Right lobe of liver (tissue), 6 donors: ENCODE data around the gene ADRA1B. TPM values are rescaled to one million over a fixed set of nuclear protein-coding genes. Genes with fewer than 3 reads are reported as not detected.

Experiments
- ATAC-seq, 4 donors: fragments of 200-7000 bp; cut with Tn5 transposase; one replicate each; pipeline ENCODE4 v1.9.1; 2020; ENCODE audit warnings: mild to moderate bottlenecking in 4 of 4, moderate library complexity in 4 of 4
- DNase-seq, 3 donors: peaks; one replicate each; pipeline ENCODE4 v3.0.0-alpha.2; 2020
- H3K27ac ChIP-seq, 3 donors: fragments of 200-600 bp; one replicate each; pipeline ENCODE4 v1.8.0; 2022
- H3K27me3 ChIP-seq, 2 donors: fragments of 200-600 bp; one replicate each; pipeline ENCODE4 v1.8.0; 2022
- H3K36me3 ChIP-seq, 4 donors: fragments of 200-600 bp; sonication (generic) in 1 of 4; one replicate each; pipeline versions ENCODE4 v1.5.1 to v1.8.0; 2017 to 2022; ENCODE audit warnings: control low read depth in 1 of 4
- H3K4me1 ChIP-seq, 4 donors: fragments of 200-600 bp; sonication (generic) in 1 of 4; one replicate each; pipeline versions ENCODE4 v1.5.1 to v1.8.0; 2017 to 2022; ENCODE audit warnings: control low read depth in 1 of 4
- H3K4me3 ChIP-seq, 3 donors: fragments of 200-600 bp; one replicate each; pipeline ENCODE4 v1.8.0; 2022
- H3K9me3 ChIP-seq, 4 donors: fragments of 200-600 bp; sonication (generic) in 1 of 4; one replicate each; pipeline versions ENCODE4 v1.5.1 to v1.8.0; 2017 to 2022; ENCODE audit warnings: control low read depth in 1 of 4
- POLR2A ChIP-seq: fragments of 450-650 bp; IDR thresholded peaks from one replicate; pipeline ENCODE4 v1.6.1; 2017; ENCODE audit warnings: antibody characterized with exemption, mild to moderate bottlenecking
- WGBS: methylation state at CpG from one replicate; pipeline ENCODE4 v1.1.6; 2018; ENCODE audit warnings: low coverage, low lambda C conversion rate; ENCODE audit not compliant: insufficient coverage; ENCODE audit errors: missing lambda C conversion rate; 5-methylcytosine and 5-hydroxymethylcytosine counted together
- intact Hi-C, 2 donors: fragments of 100-400 bp; cut with DNase I; formaldehyde crosslinking; loops; one replicate each; pipeline versions ENCODE4 v1.11.2 to v1.14.1; 2022
- total RNA-seq, 6 experiments: library from RNA; depleted of rRNA in 2 of 6; stranded (reverse); fragments of >200 nt in 2 of 6; fragmentation: NEBNext Ultra II Directional in 3 of 6; extraction: Animal tissue kit (Norgen Biotek cat#: 25700) in 3 of 6; gene quantifications; one replicate each; pipeline versions ENCODE4 v1.1.0 to v1.2.4, GENCODE V29; 2016 to 2023
- TF ChIP-seq, protein P1 (sequence below), 4 donors: fragments of 200-600 bp in 3 of 4; fragments of 450-650 bp in 1 of 4; IDR thresholded peaks; one replicate each; pipeline versions ENCODE4 v1.5.1 to v1.8.0; 2016 to 2022; ENCODE audit warnings: antibody characterized with exemption in 4 of 4, mild to moderate bottlenecking in 2 of 4
- donor health status: DM: no; HTN: yes; CAD: no.
- donor health status: DM: no; HTN: no; CAD: no.
- donor health status: DM: no; HTN: no; CAD: no.
- donor health status: DM: no; HTN: yes; CAD: no.
- donor health status: DM: no; HTN: yes; CAD: no.

The ADRA1B gene
- total RNA-seq, 6 experiments from 2014 or later, result 7.8 to 17.1 (median 10.2) TPM

DNA sequence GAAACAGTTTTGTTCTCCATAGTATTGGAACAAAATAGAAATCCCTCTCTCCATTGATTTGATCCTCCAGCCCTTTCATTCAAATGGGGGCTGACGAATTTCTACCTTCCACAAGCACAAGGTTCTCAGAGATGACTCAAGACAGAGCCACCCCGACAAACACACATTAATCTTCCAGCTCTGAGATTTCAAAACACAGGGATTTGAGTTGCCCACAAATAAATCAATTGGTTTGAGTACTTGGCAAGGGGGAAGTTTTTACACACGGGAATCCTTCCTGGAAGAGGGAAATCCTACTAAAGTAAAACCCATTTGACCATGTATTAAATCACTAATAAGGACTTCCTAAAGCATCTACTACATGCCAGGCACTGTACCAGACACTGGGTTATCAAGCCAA lies 5.4 kb downstream of the ADRA1B start:
- H3K36me3 ChIP-seq, result no peaks in the 10 kb centered on the region
- WGBS, result 22% methylated on average over 3 of the region's 3 CpGs
- no peak for DNase-seq
- TF ChIP-seq POLR2A, result no peak
- TF ChIP-seq, protein P1, sequence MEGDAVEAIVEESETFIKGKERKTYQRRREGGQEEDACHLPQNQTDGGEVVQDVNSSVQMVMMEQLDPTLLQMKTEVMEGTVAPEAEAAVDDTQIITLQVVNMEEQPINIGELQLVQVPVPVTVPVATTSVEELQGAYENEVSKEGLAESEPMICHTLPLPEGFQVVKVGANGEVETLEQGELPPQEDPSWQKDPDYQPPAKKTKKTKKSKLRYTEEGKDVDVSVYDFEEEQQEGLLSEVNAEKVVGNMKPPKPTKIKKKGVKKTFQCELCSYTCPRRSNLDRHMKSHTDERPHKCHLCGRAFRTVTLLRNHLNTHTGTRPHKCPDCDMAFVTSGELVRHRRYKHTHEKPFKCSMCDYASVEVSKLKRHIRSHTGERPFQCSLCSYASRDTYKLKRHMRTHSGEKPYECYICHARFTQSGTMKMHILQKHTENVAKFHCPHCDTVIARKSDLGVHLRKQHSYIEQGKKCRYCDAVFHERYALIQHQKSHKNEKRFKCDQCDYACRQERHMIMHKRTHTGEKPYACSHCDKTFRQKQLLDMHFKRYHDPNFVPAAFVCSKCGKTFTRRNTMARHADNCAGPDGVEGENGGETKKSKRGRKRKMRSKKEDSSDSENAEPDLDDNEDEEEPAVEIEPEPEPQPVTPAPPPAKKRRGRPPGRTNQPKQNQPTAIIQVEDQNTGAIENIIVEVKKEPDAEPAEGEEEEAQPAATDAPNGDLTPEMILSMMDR (IDR thresholded peaks at IDR 0.05), result no peak
- no peak for ATAC-seq
- peaks cover 0 to 9% (median 0%) of the 10 kb centered on the region in 4 donors for H3K4me1 ChIP-seq
- intact Hi-C loops, result loop anchor here in 1 of 2 donors (10.0 kb wide), 1 partner anchor 407 kb away; no protein-coding TSS in a partner anchor
- H3K27ac ChIP-seq, result no peak overlapping the region
- no peaks in the 10 kb centered on the region for H3K9me3 ChIP-seq
- H3K4me3 ChIP-seq, result no peak overlapping the region
- H3K27me3 ChIP-seq, result no peaks in the 10 kb centered on the region

DNA sequence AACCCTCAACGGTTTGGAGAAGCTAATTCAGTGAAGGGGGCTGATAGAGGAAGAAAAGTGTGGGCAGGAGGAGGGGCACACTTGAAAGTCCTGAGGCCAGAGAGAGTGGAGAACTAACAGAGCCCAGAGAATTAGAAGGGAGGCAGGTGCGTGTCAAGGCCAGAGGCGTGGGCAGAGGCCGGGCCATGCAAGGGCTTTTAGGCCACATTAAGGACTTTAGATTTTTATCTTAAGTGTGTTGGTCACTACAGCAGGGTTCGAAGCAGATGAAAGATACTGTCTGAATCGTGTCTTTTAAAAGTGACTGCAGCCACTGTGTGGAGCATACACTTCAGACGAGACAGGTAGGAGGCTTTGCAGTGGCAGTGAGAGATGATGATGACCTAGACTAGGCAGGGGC lies 6.7 kb downstream of the ADRA1B start:
- 68% methylated on average over 7 of the region's 7 CpGs for WGBS
- Histone ChIP-seq H3K27ac (no peak overlapping the region), H3K36me3 (no peaks in the 10 kb centered on the region), H3K4me1 (peaks cover 0 to 3% (median 0%) of the 10 kb centered on the region in 4 donors), H3K27me3 (no peaks in the 10 kb centered on the region), H3K4me3 (no peak overlapping the region), H3K9me3 (no peaks in the 10 kb centered on the region)
- TF ChIP-seq POLR2A, result no peak
- TF ChIP-seq, protein P1 (IDR thresholded peaks at IDR 0.05), result no peak
- intact Hi-C loops, result loop anchor here in 1 of 2 donors (10.0 kb wide), 1 partner anchor 408 kb away; no protein-coding TSS in a partner anchor
- DNase-seq (no peak), ATAC-seq (peak in 1 of 4 donors; percentile 49)

DNA sequence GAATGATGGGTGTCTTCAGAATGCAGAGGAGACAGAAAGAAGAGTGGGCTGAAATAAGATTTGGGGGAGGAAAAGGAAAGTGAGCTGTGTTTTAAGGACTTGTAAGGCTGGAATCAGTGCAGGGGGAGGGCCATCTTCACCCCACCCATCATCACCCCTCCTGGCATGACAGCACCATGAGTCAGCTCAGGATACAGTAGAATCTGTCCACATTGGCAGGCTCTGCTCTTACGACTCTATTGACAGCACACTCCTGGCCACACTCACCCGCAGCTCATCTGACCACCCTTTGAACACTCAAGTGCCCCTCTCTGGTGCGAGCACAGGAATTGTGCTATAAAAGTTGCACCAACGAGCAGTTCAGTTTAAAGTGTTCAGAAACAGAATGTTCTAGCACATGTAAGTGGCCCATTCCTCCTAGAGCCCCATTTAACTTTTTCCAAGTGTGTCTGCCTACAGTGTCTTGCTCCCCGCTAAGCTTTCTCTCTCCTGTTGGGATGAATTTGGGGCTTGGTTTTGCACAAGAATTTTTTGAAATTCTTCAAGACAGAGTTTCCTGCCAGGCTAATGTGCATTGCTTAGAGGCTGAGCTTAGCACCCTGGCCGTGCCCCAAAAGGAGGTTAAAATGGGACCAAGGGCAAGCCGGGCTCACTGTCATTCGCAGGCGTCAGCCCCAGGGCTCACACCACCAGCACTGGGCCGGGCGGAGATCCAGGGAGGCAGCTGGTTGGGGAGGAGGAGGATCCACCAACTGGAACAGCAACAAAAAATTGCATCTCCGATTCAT lies 12.0 kb downstream of the ADRA1B start:
- H3K4me1 ChIP-seq, result no peaks in the 10 kb centered on the region
- intact Hi-C loops, result loop anchor here in 1 of 2 donors (10.0 kb wide), 1 partner anchor 414 kb away; no protein-coding TSS in a partner anchor
- H3K36me3 ChIP-seq, result no peaks in the 10 kb centered on the region
- no peak overlapping the region for H3K4me3 ChIP-seq
- H3K27ac ChIP-seq, result no peak overlapping the region
- no peaks in the 10 kb centered on the region for H3K9me3 ChIP-seq
- no peaks in the 10 kb centered on the region for H3K27me3 ChIP-seq
- DNase-seq (no peak), ATAC-seq (peak in 2 of 4 donors; percentile 38 to 71)
- no peak for TF ChIP-seq POLR2A
- TF ChIP-seq, protein P1 (IDR thresholded peaks at IDR 0.05), result no peak
- 87% methylated on average over 3 of the region's 12 CpGs for WGBS

DNA sequence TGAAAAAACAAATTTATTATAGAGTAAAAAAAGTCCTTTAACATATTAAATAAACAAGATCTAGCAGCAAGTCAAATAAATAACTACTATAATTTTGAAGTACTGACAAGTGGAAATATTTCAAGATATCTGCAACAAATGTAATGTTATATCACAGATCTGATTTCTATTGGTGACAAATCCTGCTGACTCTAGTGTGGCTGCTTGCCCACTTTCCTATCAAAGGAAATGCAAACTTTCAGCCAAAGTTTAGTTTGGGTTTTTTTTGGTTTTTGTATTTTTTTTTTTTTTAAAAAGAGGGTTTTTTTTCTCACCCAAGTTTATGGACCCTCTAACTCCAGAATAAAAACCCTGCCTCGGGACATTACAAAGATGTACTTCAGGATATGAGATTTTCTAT lies 12.9 kb downstream of the ADRA1B start:
- H3K4me1 ChIP-seq, result peaks cover 0 to 8% (median 2%) of the 10 kb centered on the region in 4 donors
- no peaks in the 10 kb centered on the region for H3K27me3 ChIP-seq
- WGBS, result 67% methylated on average over 1 of the region's 1 CpG
- TF ChIP-seq, protein P1 (IDR thresholded peaks at IDR 0.05), result no peak
- TF ChIP-seq POLR2A, result no peak
- DNase-seq (no peak), ATAC-seq (no peak)
- intact Hi-C loops, result loop anchor here in 1 of 2 donors (10.0 kb wide), 1 partner anchor 414 kb away; no protein-coding TSS in a partner anchor
- no peak overlapping the region for H3K27ac ChIP-seq
- no peaks in the 10 kb centered on the region for H3K9me3 ChIP-seq
- H3K4me3 ChIP-seq, result no peak overlapping the region
- no peaks in the 10 kb centered on the region for H3K36me3 ChIP-seq
